GM12878 (cell line): Measurements from ENCODE around the gene MEX3B. TPM values are rescaled to one million over a fixed set of nuclear protein-coding genes. Genes with fewer than 3 reads are reported as not detected.

Experiments used
- ATAC-seq: fragments of 200-7000 bp; cut with Tn5 transposase; 3 replicates; pipeline ENCODE4 v1.9.1; 2020; ENCODE audit warnings: mild to moderate bottlenecking, moderate library complexity
- BruUV-seq: library from RNA; stranded (reverse); fragments of 400-500 nt; replicated peaks from 2 replicates; lab custom pipeline; 2021; lab: Mats Ljungman, UMichigan
- CTCF ChIA-PET: fragments of 300-600 bp; sonication (Branson Sonifier 250); formaldehyde crosslinking; extraction: SDS; loops from one replicate; lab custom pipeline; 2021; ENCODE audit warnings: inconsistent platforms; lab: Yijun Ruan, JAX
- POLR2A ChIA-PET: fragments of 350-600 bp; formaldehyde crosslinking; extraction: SDS; loops from one replicate; lab custom pipeline; 2021; ENCODE audit warnings: inconsistent platforms; lab: Charles Lee
- RAD21 ChIA-PET: fragments of 300-600 bp; sonication (Branson Sonifier 250); formaldehyde crosslinking; loops from one replicate; lab custom pipeline; 2023; ENCODE audit warnings: antibody characterized with exemption; ENCODE audit not compliant: unreplicated experiment; lab: Charles Lee
- SMC1A ChIA-PET: fragments of 300-600 bp; sonication (Branson Sonifier 250); formaldehyde crosslinking; loops from one replicate; lab custom pipeline; 2023; ENCODE audit not compliant: unreplicated experiment, uncharacterized antibody; lab: Charles Lee
- DNase-seq: peaks from one replicate; pipeline ENCODE4 v3.0.0-alpha.2; 2011; ENCODE audit warnings: low read depth, low spot score
- FAIRE-seq: peaks from 3 replicates; lab custom pipeline; 2011; peaks lifted over from hg19 to GRCh38; lab: Jason Lieb, UNC
- H2AFZ ChIP-seq: 2 replicates; pipeline ENCODE4 v1.6.0; 2011; ENCODE audit warnings: low read depth, low read length, control low read depth; ENCODE audit not compliant: control insufficient read depth
- H3K27ac ChIP-seq: 2 replicates; pipeline ENCODE4 v1.5.1; 2011; ENCODE audit warnings: control low read depth; ENCODE audit not compliant: control insufficient read depth, insufficient read depth
- H3K27me3 ChIP-seq, 2 experiments: replicated peaks in 1 of 2; 2 replicates each; pipeline versions ENCODE4 v1.6.0 to v1.6.1; 2011; ENCODE audit warnings: low read length in 1 of 2; ENCODE audit not compliant: control insufficient read depth in 2 of 2, insufficient read depth in 2 of 2
- H3K36me3 ChIP-seq, 2 experiments: 2 replicates each; pipeline ENCODE4 v1.5.1; 2011; ENCODE audit warnings: low read length in 1 of 2; ENCODE audit not compliant: control insufficient read depth in 2 of 2, insufficient read depth in 2 of 2
- H3K4me1 ChIP-seq: 2 replicates; pipeline ENCODE4 v1.6.1; 2011; ENCODE audit warnings: mild to moderate bottlenecking, low read length, moderate library complexity, mixed read lengths; ENCODE audit not compliant: control insufficient read depth, insufficient read depth
- H3K4me2 ChIP-seq: 2 replicates; pipeline ENCODE4 v1.6.0; 2011; ENCODE audit warnings: control low read depth; ENCODE audit not compliant: control insufficient read depth, insufficient read depth
- H3K4me3 ChIP-seq: fragments of 200-600 bp; sonication (generic); 2 replicates; pipeline ENCODE4 v1.5.1; 2016
- H3K79me2 ChIP-seq: 2 replicates; pipeline ENCODE4 v1.6.0; 2011; ENCODE audit warnings: low read length; ENCODE audit not compliant: control insufficient read depth, insufficient read depth
- H3K9ac ChIP-seq: 2 replicates; pipeline ENCODE4 v1.8.0; 2011; ENCODE audit warnings: low read length, control low read depth, mixed read lengths; ENCODE audit not compliant: control insufficient read depth, insufficient read depth
- H3K9me3 ChIP-seq: replicated peaks from 3 replicates; pipeline ENCODE4 v1.5.1; 2011; ENCODE audit warnings: mild to moderate bottlenecking, low read length; ENCODE audit not compliant: control insufficient read depth, insufficient read depth
- H4K20me1 ChIP-seq: 2 replicates; pipeline ENCODE4 v1.6.0; 2011; ENCODE audit not compliant: control insufficient read depth, insufficient read depth
- BACH1 ChIP-seq: fragments of 450-650 bp; IDR thresholded peaks from 2 replicates; pipeline ENCODE4 v1.6.1; 2017; ENCODE audit warnings: mild to moderate bottlenecking, borderline replicate concordance
- CBFB ChIP-seq: IDR thresholded peaks from 2 replicates; pipeline ENCODE4 v1.6.1; 2016; ENCODE audit warnings: antibody characterized with exemption, low read depth
- EP300 ChIP-seq, 2 experiments: fragments of 150-350 bp in 1 of 2; IDR thresholded peaks; 2 replicates each; pipeline ENCODE4 v1.6.1; 2011 to 2012; ENCODE audit warnings: low read depth in 2 of 2, low read length in 2 of 2, borderline replicate concordance in 1 of 2, improper control_type of control experiment in 1 of 2, inconsistent platforms in 1 of 2; ENCODE audit not compliant: control insufficient read depth in 1 of 2
- ETV6 ChIP-seq, 2 experiments: fragments of 450-650 bp in 1 of 2; IDR thresholded peaks in 1 of 2; conservative IDR thresholded peaks in 1 of 2; 2 replicates each; pipeline ENCODE4 v1.6.1; 2014; ENCODE audit warnings: antibody characterized with exemption in 1 of 2, borderline replicate concordance in 1 of 2, low read depth in 1 of 2, mild to moderate bottlenecking in 1 of 2, moderate library complexity in 1 of 2
- GABPA ChIP-seq: IDR thresholded peaks from 2 replicates; pipeline ENCODE4 v1.6.1; 2014; ENCODE audit warnings: antibody characterized with exemption, low read depth, mild to moderate bottlenecking, inconsistent platforms
- KDM1A ChIP-seq: fragments of 200-600 bp; sonication (generic); IDR thresholded peaks from 2 replicates; pipeline ENCODE4 v1.6.1; 2016; ENCODE audit warnings: borderline replicate concordance
- MEF2B ChIP-seq: fragments of 450-650 bp; IDR thresholded peaks from 2 replicates; pipeline ENCODE4 v1.6.1; 2018; ENCODE audit warnings: mild to moderate bottlenecking, moderate library complexity; ENCODE audit not compliant: partially characterized antibody, poor library complexity, severe bottlenecking
- NR2C1 ChIP-seq: fragments of 450-650 bp; IDR thresholded peaks from 2 replicates; pipeline ENCODE4 v1.6.1; 2017; ENCODE audit warnings: antibody characterized with exemption, mild to moderate bottlenecking, moderate library complexity
- PAX5 ChIP-seq: IDR thresholded peaks from 2 replicates; pipeline ENCODE4 v1.6.1; 2011; ENCODE audit warnings: low read depth, low read length, borderline replicate concordance
- PAX8 ChIP-seq: fragments of 450-650 bp; IDR thresholded peaks from 2 replicates; pipeline ENCODE4 v1.6.1; 2017; ENCODE audit warnings: mild to moderate bottlenecking, moderate library complexity
- SMAD1 ChIP-seq: fragments of 450-650 bp; IDR thresholded peaks from 2 replicates; pipeline ENCODE4 v1.6.1; 2018; ENCODE audit warnings: mild to moderate bottlenecking, low read depth; ENCODE audit not compliant: partially characterized antibody
- SREBF2 ChIP-seq: IDR thresholded peaks from 2 replicates; pipeline ENCODE4 v1.6.1; 2012; ENCODE audit warnings: mild to moderate bottlenecking, low read length
- STAT1 ChIP-seq: fragments of 450-650 bp; conservative IDR thresholded peaks from 2 replicates; pipeline ENCODE4 v1.6.1; 2014; ENCODE audit warnings: antibody characterized with exemption, mild to moderate bottlenecking
- TARDBP ChIP-seq: IDR thresholded peaks from 2 replicates; pipeline ENCODE4 v1.6.1; 2016; ENCODE audit warnings: borderline replicate concordance
- ZSCAN29 ChIP-seq: fragments of 450-650 bp; IDR thresholded peaks from 2 replicates; pipeline ENCODE4 v1.6.1; 2017; ENCODE audit warnings: mild to moderate bottlenecking, moderate library complexity
- WGBS: methylation state at CpG from one replicate; pipeline ENCODE4 v1.1.6; 2016; ENCODE audit warnings: low lambda C conversion rate; ENCODE audit not compliant: insufficient replicate concordance, insufficient coverage; ENCODE audit errors: missing lambda C conversion rate; 5-methylcytosine and 5-hydroxymethylcytosine counted together
- in situ Hi-C: fragments of 300-500 bp; cut with MboI; formaldehyde crosslinking; loops from 9 replicates; pipeline ENCODE4 v1.14.3; 2018; ENCODE audit warnings: mixed read lengths
- intact Hi-C: fragments of 100-400 bp; cut with micrococcal nuclease; formaldehyde crosslinking; loops from one replicate; pipeline ENCODE4 v1.14.2; 2022; ENCODE audit not compliant: unreplicated experiment
- polyA plus RNA-seq, 11 experiments: library from polyadenylated mRNA; depleted of rRNA in 4 of 11; unstranded in 6 of 11; stranded (reverse) in 5 of 11; fragments of >200 nt; fragmentation: Nextera tagmentation in 4 of 11; fragmentation: Illumina TruSeq in 1 of 11; extraction: Ambion mirVana in 4 of 11; extraction: Trizol in 1 of 11; gene quantifications; 1 replicate in 1 of 11; 2 replicates in 10 of 11; pipeline versions ENCODE4 v1.2.1 to v1.2.3, GENCODE V29; 2011 to 2016; ENCODE audit warnings: inconsistent platforms in 2 of 11, missing spikeins in 2 of 11, low read depth in 1 of 11
- total RNA-seq, 4 experiments: library from RNA; depleted of rRNA in 3 of 4; stranded (reverse); fragments of >200 nt in 3 of 4; fragmentation: Illumina TruSeq in 1 of 4; extraction: Trizol in 1 of 4; gene quantifications; 2 replicates each; pipeline versions ENCODE4 v1.2.1 to v1.2.3, GENCODE V29; 2013 to 2021
- TF ChIP-seq, protein P1 (sequence below): IDR thresholded peaks from 2 replicates; pipeline ENCODE4 v1.6.1; 2012; ENCODE audit warnings: low read depth, low read length, improper control_type of control experiment
- TF ChIP-seq, protein P2 (sequence below): IDR thresholded peaks from 2 replicates; pipeline ENCODE4 v1.6.1; 2011; ENCODE audit warnings: mild to moderate bottlenecking, low read depth, low read length, moderate library complexity; ENCODE audit not compliant: insufficient replicate concordance

Gene MEX3B
- total and polyA plus RNA-seq, 10 of the 15 experiments (the other 5 are each of a cell fraction or from before 2014, with no cell fraction given), result 0.02 to 1.3 (median 0.28) TPM

DNA sequence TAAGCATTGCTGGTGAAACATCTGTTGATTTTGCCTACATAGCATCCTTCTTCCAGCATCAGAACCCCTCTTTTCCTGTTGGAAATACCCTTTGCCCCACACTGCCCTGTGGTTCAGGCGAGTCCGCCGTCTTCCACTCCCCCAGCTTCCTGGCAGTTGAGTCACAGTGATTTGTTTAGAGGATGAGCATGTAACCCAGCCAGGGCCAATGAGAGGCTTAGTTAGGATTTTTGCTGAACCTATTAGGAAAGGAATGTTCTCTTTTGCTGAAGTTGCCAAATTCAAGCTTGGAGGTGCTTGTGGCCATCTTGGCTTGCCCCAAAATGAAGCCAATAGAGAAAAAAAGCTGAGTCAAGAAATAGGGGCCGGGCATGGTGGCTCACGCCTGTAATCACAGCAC is 19.0 kb upstream of the MEX3B start:
- Histone ChIP-seq H3K27me3 (no peaks in the 10 kb centered on the region), H3K27ac (no peak overlapping the region), H3K4me2 (no peak overlapping the region), H3K36me3 (no peaks in the 10 kb centered on the region), H3K9me3 (no peaks in the 10 kb centered on the region), H3K4me3 (no peak overlapping the region), H3K9ac (no peak overlapping the region), H4K20me1 (no peaks in the 10 kb centered on the region), H3K79me2 (no peaks in the 10 kb centered on the region), H3K4me1 (no peaks in the 10 kb centered on the region), H2AFZ (no peak overlapping the region)
- TF ChIP-seq ETV6 (conservative IDR thresholded peaks at IDR 0.05 in 1 of 2, IDR thresholded peaks at IDR 0.05 in 1 of 2; ENCODE audit: borderline replicate concordance in 1 of 2, low read depth in 1 of 2), result no peak
- no peak for TF ChIP-seq EP300 (IDR thresholded peaks at IDR 0.05; ENCODE audit: borderline replicate concordance in 1 of 2, control insufficient read depth in 1 of 2, low read depth in 2 of 2, low read length in 2 of 2)
- no peak for TF ChIP-seq PAX5
- TF ChIP-seq NR2C1, result no peak
- no peak for TF ChIP-seq PAX8
- no peak for TF ChIP-seq SMAD1
- no peak for TF ChIP-seq KDM1A
- TF ChIP-seq, protein P1, sequence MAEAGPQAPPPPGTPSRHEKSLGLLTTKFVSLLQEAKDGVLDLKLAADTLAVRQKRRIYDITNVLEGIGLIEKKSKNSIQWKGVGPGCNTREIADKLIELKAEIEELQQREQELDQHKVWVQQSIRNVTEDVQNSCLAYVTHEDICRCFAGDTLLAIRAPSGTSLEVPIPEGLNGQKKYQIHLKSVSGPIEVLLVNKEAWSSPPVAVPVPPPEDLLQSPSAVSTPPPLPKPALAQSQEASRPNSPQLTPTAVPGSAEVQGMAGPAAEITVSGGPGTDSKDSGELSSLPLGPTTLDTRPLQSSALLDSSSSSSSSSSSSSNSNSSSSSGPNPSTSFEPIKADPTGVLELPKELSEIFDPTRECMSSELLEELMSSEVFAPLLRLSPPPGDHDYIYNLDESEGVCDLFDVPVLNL, result no peak
- no peak for TF ChIP-seq GABPA
- no peak for TF ChIP-seq STAT1
- no peak for TF ChIP-seq MEF2B
- no peak for TF ChIP-seq CBFB
- TF ChIP-seq ZSCAN29, result no peak
- no peak for TF ChIP-seq TARDBP
- TF ChIP-seq BACH1, result no peak
- TF ChIP-seq, protein P2, sequence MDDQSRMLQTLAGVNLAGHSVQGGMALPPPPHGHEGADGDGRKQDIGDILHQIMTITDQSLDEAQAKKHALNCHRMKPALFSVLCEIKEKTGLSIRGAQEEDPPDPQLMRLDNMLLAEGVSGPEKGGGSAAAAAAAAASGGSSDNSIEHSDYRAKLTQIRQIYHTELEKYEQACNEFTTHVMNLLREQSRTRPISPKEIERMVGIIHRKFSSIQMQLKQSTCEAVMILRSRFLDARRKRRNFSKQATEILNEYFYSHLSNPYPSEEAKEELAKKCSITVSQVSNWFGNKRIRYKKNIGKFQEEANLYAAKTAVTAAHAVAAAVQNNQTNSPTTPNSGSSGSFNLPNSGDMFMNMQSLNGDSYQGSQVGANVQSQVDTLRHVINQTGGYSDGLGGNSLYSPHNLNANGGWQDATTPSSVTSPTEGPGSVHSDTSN, result no peak
- TF ChIP-seq SREBF2, result no peak
- ATAC-seq, result no peak
- no TSS peak for BruUV-seq
- in situ Hi-C loops, result no loop called here
- intact Hi-C loops, result no loop called here
- SMC1A ChIA-PET, result no interaction called here
- POLR2A ChIA-PET, result no interaction called here
- RAD21 ChIA-PET, result no interaction called here
- no peak for FAIRE-seq
- 15% methylated on average over 5 of the region's 5 CpGs for WGBS
- CTCF ChIA-PET, result interaction anchor here (1.1 kb wide), 1 partner anchor 17 kb away, joined by 3 read pairs; no protein-coding TSS in a partner anchor
- no peak for DNase-seq
